Measurements from ENCODE around the gene KIR3DL3. TPM values are rescaled to one million over a fixed set of nuclear protein-coding genes. Genes with fewer than 3 reads are reported as not detected.
"Not testable (repeated sequence)": the region's sequence is repeated elsewhere in the genome, so short reads cannot be mapped to it uniquely, and the experiment has no call there.

KIR3DL3 gene
- polyA plus RNA-seq, 4 donors: not detected

GRCh38 chr19:54729416-54730188, 5.4 kb downstream of the KIR3DL3 start:
- no peak for DNase-seq (ENCODE audit: low read depth in 4 of 4, low spot score in 3 of 4)

- no peak for DNase-seq (ENCODE audit: low read depth in 4 of 4, low spot score in 3 of 4)
Measured at GRCh38 chr19:54731191-54731590, 6.9 kb downstream of the KIR3DL3 start.

GRCh38 chr19:54738306-54738705, 14.1 kb downstream of the KIR3DL3 start, which contains the start of gene KIR2DL3:
KIR2DL3 (plus strand) TSS chr19:54738513; CDS start chr19:54738546, 33 bp downstream.
- not testable (repeated sequence) for DNase-seq (ENCODE audit: low read depth in 4 of 4, low spot score in 3 of 4)

GRCh38 chr19:54738715-54739114, 14.5 kb downstream of the KIR3DL3 start:
- no peak for DNase-seq (ENCODE audit: low read depth in 4 of 4, low spot score in 3 of 4)

GRCh38 chr19:54739587-54740497, 15.6 kb downstream of the KIR3DL3 start:
- DNase-seq (ENCODE audit: low read depth in 4 of 4, low spot score in 3 of 4): no peak

- not testable (repeated sequence) for DNase-seq (ENCODE audit: low read depth in 4 of 4, low spot score in 3 of 4)
Measured at GRCh38 chr19:54741950-54742349, 17.7 kb downstream of the KIR3DL3 start.

- DNase-seq (ENCODE audit: low read depth in 4 of 4, low spot score in 3 of 4): not testable (repeated sequence)
Measured at GRCh38 chr19:54744080-54744479, 19.8 kb downstream of the KIR3DL3 start.

GRCh38 chr19:54747614-54748322, 23.5 kb downstream of the KIR3DL3 start:
- DNase-seq (ENCODE audit: low read depth in 4 of 4, low spot score in 3 of 4): not testable (repeated sequence)

GRCh38 chr19:54750276-54750675, 26.0 kb downstream of the KIR3DL3 start:
- DNase-seq (ENCODE audit: low read depth in 4 of 4, low spot score in 3 of 4): not testable (repeated sequence)

- DNase-seq (ENCODE audit: low read depth in 4 of 4, low spot score in 3 of 4): not testable (repeated sequence)
Measured at GRCh38 chr19:54756204-54757110, 32.2 kb downstream of the KIR3DL3 start.

GRCh38 chr19:54758577-54758976, 34.3 kb downstream of the KIR3DL3 start:
- not testable (repeated sequence) for DNase-seq (ENCODE audit: low read depth in 4 of 4, low spot score in 3 of 4)

GRCh38 chr19:54764219-54764618, 40.0 kb downstream of the KIR3DL3 start:
- not testable (repeated sequence) for DNase-seq (ENCODE audit: low read depth in 4 of 4, low spot score in 3 of 4)

- not testable (repeated sequence) for DNase-seq (ENCODE audit: low read depth in 4 of 4, low spot score in 3 of 4)
Measured at GRCh38 chr19:54766464-54766863, 42.2 kb downstream of the KIR3DL3 start.

- not testable (repeated sequence) for DNase-seq (ENCODE audit: low read depth in 4 of 4, low spot score in 3 of 4)
Measured at GRCh38 chr19:54769646-54770045, 45.4 kb downstream of the KIR3DL3 start, which contains the start of gene KIR2DL1. KIR2DL1 (plus strand) TSS chr19:54769793; CDS start chr19:54769851, 58 bp downstream.

- not testable (repeated sequence) for DNase-seq (ENCODE audit: low read depth in 4 of 4, low spot score in 3 of 4)
Measured at GRCh38 chr19:54770511-54770910, 46.3 kb downstream of the KIR3DL3 start.

GRCh38 chr19:54771018-54771960, 47.0 kb downstream of the KIR3DL3 start:
- not testable (repeated sequence) for DNase-seq (ENCODE audit: low read depth in 4 of 4, low spot score in 3 of 4)

- not testable (repeated sequence) for DNase-seq (ENCODE audit: low read depth in 4 of 4, low spot score in 3 of 4)
Measured at GRCh38 chr19:54772666-54773065, 48.4 kb downstream of the KIR3DL3 start.

GRCh38 chr19:54775095-54775815, 51.0 kb downstream of the KIR3DL3 start:
- DNase-seq (ENCODE audit: low read depth in 4 of 4, low spot score in 3 of 4): not testable (repeated sequence)

All from left renal pelvis (tissue), 4 donors.